NCI-H128 (cell line): ENCODE data around the gene C10orf90.

ENCODE experiments used
- DNase-seq: peaks from one replicate; lab custom pipeline; 2025; ENCODE audit not compliant: unreplicated experiment; lab: John Stamatoyannopoulos, UW

The C10orf90 gene

GRCh38 chr10:126469692-126470091, 200.8 kb downstream of the C10orf90 start:
- no peak for DNase-seq

GRCh38 chr10:126468876-126469643, 201.4 kb downstream of the C10orf90 start:
- DNase-seq = no peak

GRCh38 chr10:126468467-126468866, 202.0 kb downstream of the C10orf90 start:
- DNase-seq = no peak

DNA sequence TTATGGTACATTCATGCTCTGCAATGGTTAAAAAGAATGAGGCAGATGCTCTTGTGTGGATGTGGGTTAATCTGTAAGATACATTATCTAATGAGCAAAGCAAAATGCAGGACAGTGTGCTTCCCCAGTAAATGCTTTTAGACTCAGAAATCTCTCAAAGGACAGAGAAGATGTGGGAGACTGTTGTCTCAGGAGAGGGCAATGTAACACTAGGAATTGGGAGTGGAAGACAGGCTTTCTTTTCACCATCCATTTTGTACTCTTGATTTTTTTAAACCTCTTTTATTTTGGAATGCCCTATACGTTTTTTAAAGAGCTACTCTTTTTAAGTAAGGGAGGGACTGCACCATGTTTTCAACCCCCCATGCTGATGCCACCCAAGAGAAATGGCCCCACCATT, 204.7 kb downstream of the C10orf90 start:
- DNase-seq = no peak

GRCh38 chr10:126463286-126463685, 207.2 kb downstream of the C10orf90 start:
- no peak for DNase-seq

GRCh38 chr10:126461289-126461940, 209.1 kb downstream of the C10orf90 start:
- no peak for DNase-seq

GRCh38 chr10:126459878-126460481, 210.5 kb downstream of the C10orf90 start:
- DNase-seq = no peak

DNA sequence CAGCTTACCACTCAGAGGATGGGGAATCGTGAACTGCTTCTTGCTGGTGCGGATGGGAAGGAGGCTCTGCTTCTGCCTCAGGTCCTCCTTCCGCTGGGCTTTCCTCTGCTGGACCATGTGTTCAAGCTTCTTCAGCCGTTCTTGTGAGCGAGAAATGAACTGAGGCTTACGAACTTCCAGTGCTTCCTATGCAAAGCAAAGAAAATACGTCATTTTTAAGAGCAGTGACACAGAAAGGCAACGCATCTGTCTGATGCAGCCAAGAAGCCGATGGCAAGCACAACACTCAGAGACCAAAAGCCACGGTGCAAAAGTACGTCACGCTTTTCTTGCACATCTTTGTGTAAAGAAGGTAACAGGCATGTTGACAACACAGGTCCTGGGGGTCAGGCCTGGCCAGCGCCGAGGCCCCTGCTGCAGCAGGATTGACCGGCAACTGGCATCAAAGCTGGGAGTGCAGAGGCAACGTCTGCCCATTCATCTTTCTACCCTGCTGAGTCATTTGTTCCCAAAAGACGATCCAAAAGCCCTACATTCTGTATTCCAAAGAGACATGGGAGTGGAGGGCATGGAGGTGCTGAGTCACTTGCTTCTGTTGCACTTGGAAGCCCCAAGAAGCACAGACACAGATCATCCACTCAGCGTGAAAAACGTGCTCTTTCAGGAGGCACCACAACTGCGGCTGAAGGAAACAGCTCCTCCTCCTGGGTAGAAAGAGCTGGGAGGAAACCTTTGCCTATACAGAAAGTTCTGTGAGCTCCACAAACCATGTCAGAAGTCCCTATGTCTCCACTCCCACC, 211.3 kb downstream of the C10orf90 start:
- no peak for DNase-seq

DNA sequence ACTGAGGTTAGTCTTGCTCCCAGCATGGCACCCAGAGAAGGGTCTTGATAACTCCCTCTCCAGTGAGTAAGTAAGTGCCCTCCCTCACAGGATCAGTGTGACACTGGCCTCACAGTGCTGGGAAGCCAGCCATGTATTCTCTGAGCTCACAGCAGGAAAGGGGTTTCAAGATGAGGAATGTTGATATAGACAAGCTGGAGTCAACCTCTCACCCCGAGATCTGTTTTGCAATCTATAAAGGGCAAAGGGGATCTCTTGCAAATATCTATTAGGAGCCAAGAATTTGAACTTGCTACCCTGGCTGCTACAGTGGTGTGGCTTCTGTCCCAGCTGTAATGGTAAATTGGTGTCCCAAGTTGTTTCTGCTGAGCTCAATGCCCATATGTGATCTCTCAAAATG, 212.0 kb downstream of the C10orf90 start:
- no peak for DNase-seq

- DNase-seq = no peak
Measured at GRCh38 chr10:126456632-126457031, 213.9 kb downstream of the C10orf90 start.

DNA sequence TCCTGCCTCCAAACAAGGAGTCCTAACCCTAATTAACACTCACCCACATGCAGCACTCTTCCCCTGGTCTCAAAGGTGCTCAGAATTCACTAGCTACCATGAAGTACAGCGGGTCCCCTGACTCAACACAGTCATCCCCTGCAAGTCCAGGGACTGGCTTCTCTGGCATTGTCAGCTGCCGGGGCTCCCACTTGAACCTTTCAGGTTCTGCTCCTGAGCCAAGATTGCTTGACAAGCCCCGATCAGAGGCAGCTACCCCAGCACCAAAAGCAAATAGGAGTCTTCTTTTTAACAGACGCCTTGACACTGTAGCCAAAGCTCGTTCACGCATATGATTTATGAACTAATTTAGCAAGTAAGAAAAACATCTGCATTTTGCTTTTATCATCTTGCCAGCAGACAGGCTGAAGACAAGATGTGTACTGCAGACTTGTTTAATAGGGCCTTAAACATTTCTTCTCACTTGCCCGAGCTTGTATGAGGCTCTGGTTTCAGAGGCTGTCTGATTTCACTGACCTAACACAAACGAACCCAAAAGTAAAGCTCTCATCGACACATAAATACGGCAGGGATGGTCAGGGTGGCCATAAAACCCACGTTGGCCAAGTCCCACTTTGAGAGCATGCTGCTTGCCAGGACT, 214.6 kb downstream of the C10orf90 start:
- no peak for DNase-seq

GRCh38 chr10:126455036-126455765, 215.3 kb downstream of the C10orf90 start:
- no peak for DNase-seq

- DNase-seq = no peak
Measured at GRCh38 chr10:126454045-126454751, 216.3 kb downstream of the C10orf90 start.

DNA sequence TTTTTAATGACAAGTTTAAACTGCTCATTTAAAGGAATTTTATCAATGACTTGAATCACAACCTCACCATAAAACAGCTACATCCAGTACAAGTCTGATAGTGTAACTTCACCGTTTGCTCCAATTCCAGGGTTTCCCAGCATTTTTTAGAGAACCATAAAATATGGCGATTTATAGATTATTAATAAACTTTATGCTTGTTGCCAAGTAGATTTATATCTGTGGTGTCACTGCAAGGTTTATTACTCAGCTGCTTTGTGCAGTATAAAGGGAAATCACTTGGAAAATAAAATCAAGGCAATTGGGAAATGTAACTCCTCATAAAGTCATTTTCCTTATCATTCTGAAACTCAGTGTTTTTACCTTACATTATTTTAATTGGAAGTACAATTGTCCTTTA, 218.2 kb downstream of the C10orf90 start:
- DNase-seq = no peak

DNA sequence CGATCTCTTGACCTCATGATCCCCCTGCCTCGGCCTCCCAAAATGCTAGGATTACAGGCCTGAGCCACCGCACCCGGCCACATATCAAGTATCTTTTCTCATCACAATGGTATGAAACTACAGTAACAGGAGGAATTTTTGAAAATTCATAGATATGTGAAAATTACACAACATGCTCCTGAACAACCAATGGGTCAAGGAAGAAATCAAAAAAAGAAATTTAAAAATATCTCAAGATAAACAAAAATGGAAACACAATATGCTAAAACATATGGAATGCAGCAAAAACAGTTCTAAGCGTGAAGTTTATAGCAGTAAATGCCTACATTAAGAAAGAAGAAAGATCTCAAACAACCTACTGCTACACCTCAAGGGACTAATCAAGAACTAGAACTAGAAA, 222.4 kb downstream of the C10orf90 start:
- no peak for DNase-seq

- no peak for DNase-seq
Measured at GRCh38 chr10:126439942-126440341, 230.6 kb downstream of the C10orf90 start.

DNA sequence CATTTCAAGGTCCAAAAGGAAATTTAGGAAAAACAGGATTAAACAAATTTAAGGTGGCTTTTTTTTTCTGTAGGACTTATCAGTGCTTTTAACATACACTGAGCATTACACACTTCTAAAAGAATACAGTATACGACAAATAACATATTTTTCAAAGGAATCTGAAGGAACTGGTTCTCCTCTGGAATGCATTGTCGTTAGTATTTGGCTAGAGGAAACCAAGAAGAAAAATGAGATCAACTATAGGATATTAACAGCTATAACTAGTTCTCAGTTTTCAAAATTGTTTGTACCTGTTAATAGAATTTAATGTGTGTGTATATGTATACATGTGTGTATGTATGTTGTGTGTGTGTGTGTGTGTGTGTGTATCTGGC, 232.1 kb downstream of the C10orf90 start:
- no peak for DNase-seq

DNA sequence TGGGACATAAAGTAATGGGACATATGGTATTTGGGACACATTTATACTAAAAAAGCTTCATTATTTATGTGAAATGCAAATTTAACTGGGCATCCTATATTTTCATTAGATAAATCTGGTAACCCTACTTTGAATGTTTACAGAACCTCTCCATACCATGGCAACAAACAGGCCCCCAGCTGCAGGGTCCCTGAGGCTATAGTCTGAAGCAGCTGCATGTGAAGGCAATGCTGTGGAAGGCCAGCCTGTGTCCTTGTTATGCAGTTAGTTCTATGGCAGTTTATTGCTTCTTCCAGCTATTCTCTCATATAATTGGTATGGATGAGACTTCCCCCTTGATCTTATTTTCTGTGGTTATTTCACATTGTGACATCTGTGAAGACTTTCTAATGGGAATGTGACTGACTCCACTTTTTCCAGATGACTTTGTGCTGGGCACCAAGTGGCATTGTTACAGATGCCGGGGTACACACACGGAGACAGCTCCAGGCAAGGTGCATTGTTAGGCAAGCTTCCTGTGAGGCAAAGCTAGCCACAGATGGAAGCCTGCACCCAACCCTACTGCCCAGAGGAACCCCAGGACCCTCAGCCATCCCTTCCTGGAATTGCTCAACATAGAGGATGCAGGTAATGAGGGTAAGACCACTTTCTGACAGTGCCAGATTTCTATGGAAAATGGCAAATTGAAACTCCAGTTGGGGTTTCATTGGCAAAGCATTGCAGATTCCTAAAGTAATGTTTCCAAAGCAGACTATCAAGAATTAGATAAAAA, 232.7 kb downstream of the C10orf90 start:
- DNase-seq = no peak

GRCh38 chr10:126434235-126434634, 236.3 kb downstream of the C10orf90 start:
- no peak for DNase-seq
